CD4-positive, alpha-beta T cell treated with Interferon gamma for 1 hour (primary cell): ENCODE measurements around the gene NRDC.

Experiments
- DNase-seq: peaks from one replicate; pipeline ENCODE4 v3.0.0-alpha.2; 2020

NRDC gene

GRCh38 chr1:51754666-51755065, 123.9 kb downstream of the NRDC start:
- no peak for DNase-seq

GRCh38 chr1:51753969-51754368, 124.6 kb downstream of the NRDC start:
- DNase-seq = no peak

GRCh38 chr1:51752073-51752948, 126.2 kb downstream of the NRDC start:
- no peak for DNase-seq

- DNase-seq = no peak
These were observed 127.8 kb downstream of the NRDC start for GRCh38 chr1:51750729-51751128.

- no peak for DNase-seq
These were observed 128.3 kb downstream of the NRDC start for GRCh38 chr1:51750218-51750617.

GRCh38 chr1:51749151-51749550, 129.4 kb downstream of the NRDC start:
- DNase-seq = no peak

- no peak for DNase-seq
These were observed 133.3 kb downstream of the NRDC start for GRCh38 chr1:51745304-51745570.

- no peak for DNase-seq
These were observed 133.8 kb downstream of the NRDC start for GRCh38 chr1:51744506-51745303.

- no peak for DNase-seq
These were observed 137.3 kb downstream of the NRDC start for GRCh38 chr1:51741121-51741681.

GRCh38 chr1:51740652-51741051, 137.9 kb downstream of the NRDC start:
- DNase-seq = no peak
